ENCODE results near the gene DLEC1.

- TF ChIP-seq ARNTL (CRISPR knock-in tag; IDR thresholded peaks at IDR 0.05; ENCODE audit: borderline replicate concordance, low read depth): no peak
- TF ChIP-seq ZFP3 (CRISPR knock-in tag; IDR thresholded peaks at IDR 0.05): no peak
- no peak for TF ChIP-seq ESRRG (CRISPR knock-in tag; IDR thresholded peaks at IDR 0.05)
- TF ChIP-seq ZNF70 (CRISPR knock-in tag; IDR thresholded peaks at IDR 0.05): no peak
- TF ChIP-seq POU6F1 (CRISPR knock-in tag; IDR thresholded peaks at IDR 0.05; ENCODE audit: borderline replicate concordance, low read depth): no peak
- TF ChIP-seq ISL1 (CRISPR knock-in tag; IDR thresholded peaks at IDR 0.05): no peak
- TF ChIP-seq ZC3H10 (CRISPR knock-in tag; IDR thresholded peaks at IDR 0.05): no peak
- TF ChIP-seq ZFP30 (CRISPR knock-in tag; IDR thresholded peaks at IDR 0.05): no peak
These were observed 23.8 kb downstream of the DLEC1 start for GRCh38 chr3:38062809-38063208.

Data from SK-N-SH treated with all-trans-retinoic acid at 6 μM for 48 hours (cell line).